ENCODE measurements around the gene ELP5. TPM values are rescaled to one million over a fixed set of nuclear protein-coding genes. Genes with fewer than 3 reads are reported as not detected.

The ELP5 gene
- total RNA-seq, 2 donors from 2014 or later = 28.1 to 70.7 TPM

- no peak for TF ChIP-seq CTCF (IDR thresholded peaks at IDR 0.05)
- H3K9me3 ChIP-seq = no peaks in the 10 kb centered on the region
- peaks cover 46% of the 10 kb centered on the region for H3K36me3 ChIP-seq
- no peak for DNase-seq (ENCODE audit: low spot score)
- no peak overlapping the region for H3K4me3 ChIP-seq
- peaks cover 11 to 32% of the 10 kb centered on the region in 2 donors for H3K27me3 ChIP-seq
- peaks cover 0 to 30% of the 10 kb centered on the region in 2 donors for H3K4me1 ChIP-seq
- H3K27ac ChIP-seq = no peak overlapping the region
Measured at GRCh38 chr17:7259555-7259889, 7.5 kb downstream of the ELP5 start.

GRCh38 chr17:7260151-7260550 is 8.1 kb downstream of the ELP5 start:
- TF ChIP-seq CTCF (IDR thresholded peaks at IDR 0.05) = no peak
- peaks cover 11 to 34% of the 10 kb centered on the region in 2 donors for H3K27me3 ChIP-seq
- H3K4me3 ChIP-seq = no peak overlapping the region

GRCh38 chr17:7260651-7261378 is 8.8 kb downstream of the ELP5 start:
- peaks cover 33% of the 10 kb centered on the region for H3K36me3 ChIP-seq
- H3K4me1 ChIP-seq = peaks cover 0 to 30% of the 10 kb centered on the region in 2 donors
- peaks cover 11 to 34% of the 10 kb centered on the region in 2 donors for H3K27me3 ChIP-seq
- no peak overlapping the region for H3K27ac ChIP-seq
- no peak for TF ChIP-seq CTCF (IDR thresholded peaks at IDR 0.05)
- no peaks in the 10 kb centered on the region for H3K9me3 ChIP-seq
- H3K4me3 ChIP-seq = peak overlapping the region; percentile 22 to 54
- no peak for DNase-seq (ENCODE audit: low spot score)

More at GRCh38 chr17:7260151-7260550, 8.1 kb downstream of the ELP5 start:
- DNase-seq (ENCODE audit: low spot score) = no peak
- H3K4me1 ChIP-seq = peaks cover 0 to 30% of the 10 kb centered on the region in 2 donors
- H3K9me3 ChIP-seq = no peaks in the 10 kb centered on the region
- H3K27ac ChIP-seq = no peak overlapping the region
- H3K36me3 ChIP-seq = peaks cover 39% of the 10 kb centered on the region

- Histone ChIP-seq H3K36me3 (peaks cover 25% of the 10 kb centered on the region), H3K27me3 (peaks cover 11 to 34% of the 10 kb centered on the region in 2 donors), H3K4me1 (peaks cover 0 to 30% of the 10 kb centered on the region in 2 donors), H3K9me3 (no peaks in the 10 kb centered on the region), H3K27ac (no peak overlapping the region), H3K4me3 (peak overlapping the region; percentile 22 to 54)
- DNase-seq (ENCODE audit: low spot score) = no peak
- TF ChIP-seq CTCF (IDR thresholded peaks at IDR 0.05) = no peak
Measured at GRCh38 chr17:7261379-7262191, 9.6 kb downstream of the ELP5 start.

GRCh38 chr17:7262192-7262934 is 10.3 kb downstream of the ELP5 start, which contains the start of gene CLDN7:
TSS of gene CLDN7 (minus strand) at chr17:7262478. CDS start at chr17:7262043, 435 bp downstream.
- peak within 1 kb of the TSS; percentile 22 to 54 for H3K4me3 ChIP-seq
- peaks cover 0 to 30% of the 10 kb centered on the region in 2 donors for H3K4me1 ChIP-seq
- no peaks in the 10 kb centered on the region for H3K9me3 ChIP-seq
- DNase-seq (ENCODE audit: low spot score) = no peak
- peaks cover 11 to 34% of the 10 kb centered on the region in 2 donors for H3K27me3 ChIP-seq
- no peak within 1 kb of the TSS for H3K27ac ChIP-seq
- peaks cover 18% of the 10 kb centered on the region for H3K36me3 ChIP-seq
- no peak for TF ChIP-seq CTCF (IDR thresholded peaks at IDR 0.05)

Measured in right atrium auricular region (tissue), 2 donors.